AG04449 (cell line): ENCODE data around the gene DFFA.
"Not testable (repeated sequence)": the region's sequence is repeated elsewhere in the genome, so short reads cannot be mapped to it uniquely, and the experiment has no call there.

Experiments used
- CTCF ChIA-PET: fragments of 350-600 bp; formaldehyde crosslinking; extraction: SDS; loops from one replicate; lab custom pipeline; 2021; ENCODE audit warnings: antibody characterized with exemption; lab: Yijun Ruan, JAX
- POLR2A ChIA-PET: fragments of 400-600, 350-600 bp; formaldehyde crosslinking; extraction: SDS; loops from one replicate; lab custom pipeline; 2020; ENCODE audit warnings: antibody characterized with exemption, inconsistent platforms; lab: Yijun Ruan, JAX
- DNase-seq: peaks from one replicate; pipeline ENCODE4 v3.0.0-alpha.2; 2010; ENCODE audit warnings: low read depth, low spot score
- H3K4me3 ChIP-seq: 2 replicates; pipeline ENCODE4 v1.5.1; 2011; ENCODE audit warnings: low read depth, mild to moderate bottlenecking, control low read depth, low read length
- CTCF ChIP-seq: IDR thresholded peaks from one replicate; pipeline ENCODE4 v1.5.1; 2011; ENCODE audit warnings: mild to moderate bottlenecking, moderate library complexity, low read length, control low read depth, inconsistent platforms; ENCODE audit not compliant: insufficient read depth; ENCODE audit errors: missing control alignments

The DFFA gene

GRCh38 chr1:10474613-10475507 lies 2.5 kb upstream of the DFFA start, which contains the start of gene PEX14:
Gene PEX14, plus strand, starts transcription at chr1:10474950. Its CDS starts 17 bp downstream, at chr1:10474967.
- CTCF ChIA-PET = interaction anchor here (1.5 to 1.6 kb wide), 2 partner anchors 20 to 98 kb away, joined by 7 to 9 read pairs; no protein-coding TSS in a partner anchor

GRCh38 chr1:10474309-10474612 lies 1.9 kb upstream of the DFFA start:
- POLR2A ChIA-PET, DNase-seq: not testable (repeated sequence)
- peak overlapping the region; percentile 91 for H3K4me3 ChIP-seq
- CTCF ChIA-PET = interaction anchor here (1.2 to 1.6 kb wide), 3 partner anchors 18 to 97 kb away, joined by 4 to 9 read pairs (median 7); no protein-coding TSS in a partner anchor

More at GRCh38 chr1:10474613-10475507, 2.5 kb upstream of the DFFA start, which contains the start of gene PEX14:
- POLR2A ChIA-PET = no interaction called here
- no peak for DNase-seq
- peak within 1 kb of the TSS; percentile 91 for H3K4me3 ChIP-seq
- no peak for TF ChIP-seq CTCF

GRCh38 chr1:10473145-10473765 lies 926 bp upstream of the DFFA start:
- no peak for DNase-seq

GRCh38 chr1:10471411-10472219 lies 714 bp downstream of the DFFA start:
- DNase-seq = no peak
- POLR2A ChIA-PET = interaction anchor here (0.6 kb wide), 1 partner anchor 608 kb away, joined by 3 read pairs; no protein-coding TSS in a partner anchor
- CTCF ChIA-PET = interaction anchor here (1.0 to 2.6 kb wide), 3 partner anchors 23 to 41 kb away, joined by 4 to 7 read pairs (median 7); partner anchors contain the start of gene CENPS

More at GRCh38 chr1:10473145-10473765, 926 bp upstream of the DFFA start:
- TF ChIP-seq CTCF = no peak
- POLR2A ChIA-PET = no interaction called here
- CTCF ChIA-PET = interaction anchor here (0.9 to 1.2 kb wide), 2 partner anchors 15 to 19 kb away, joined by 3 to 4 read pairs; no protein-coding TSS in a partner anchor
- H3K4me3 ChIP-seq = no peak overlapping the region

GRCh38 chr1:10470043-10470442 lies 2.3 kb downstream of the DFFA start:
- DNase-seq = no peak
- TF ChIP-seq CTCF = no peak
- CTCF ChIA-PET = interaction anchor here (2.6 kb wide), 1 partner anchor 37 kb away, joined by 7 read pairs; no protein-coding TSS in a partner anchor
- no peak overlapping the region for H3K4me3 ChIP-seq
- POLR2A ChIA-PET = interaction anchor here (0.7 kb wide), 1 partner anchor 474 kb away, joined by 4 read pairs; no protein-coding TSS in a partner anchor

More at GRCh38 chr1:10471411-10472219, 714 bp downstream of the DFFA start:
- no peak for TF ChIP-seq CTCF
- H3K4me3 ChIP-seq = peak overlapping the region; percentile 92

- CTCF ChIA-PET = no interaction called here
- H3K4me3 ChIP-seq = no peak overlapping the region
- POLR2A ChIA-PET = no interaction called here
- no peak for DNase-seq
- TF ChIP-seq CTCF = no peak
These were observed 5.3 kb downstream of the DFFA start for GRCh38 chr1:10467078-10467477.
